HCT116 (cell line): Measurements from ENCODE around the gene RCOR1. TPM values are rescaled to one million over a fixed set of nuclear protein-coding genes. Genes with fewer than 3 reads are reported as not detected.

Source experiments
- ATAC-seq: fragments of 200-7000 bp; cut with Tn5 transposase; 2 replicates; pipeline ENCODE4 v1.9.1; 2020; ENCODE audit warnings: mild to moderate bottlenecking, moderate library complexity
- BruUV-seq: library from RNA; stranded (reverse); fragments of 400-500 nt; replicated peaks from 2 replicates; lab custom pipeline; 2021; lab: Mats Ljungman, UMichigan
- CTCF ChIA-PET: fragments of 300-600 bp; sonication (Branson Sonifier 250); formaldehyde crosslinking; loops from one replicate; lab custom pipeline; 2021; ENCODE audit warnings: antibody characterized with exemption; lab: Charles Lee
- POLR2A ChIA-PET: fragments of 300-600, 350-600 bp; sonication (Branson Sonifier 250); formaldehyde crosslinking; loops from one replicate; lab custom pipeline; 2021; ENCODE audit warnings: antibody characterized with exemption; lab: Charles Lee
- RAD21 ChIA-PET, 2 experiments: fragments of 300-600 bp; sonication (Branson Sonifier 250); formaldehyde crosslinking; loops; one replicate each; lab custom pipeline; 2023; ENCODE audit warnings: low total read pairs in 2 of 2; ENCODE audit not compliant: uncharacterized antibody in 2 of 2, unreplicated experiment in 2 of 2, low non-redundant PET in 1 of 2; lab: Charles Lee
- DNase-seq: peaks from one replicate; pipeline ENCODE4 v3.0.0-alpha.2; 2010; ENCODE audit warnings: low read depth, low spot score
- H2AFZ ChIP-seq: fragments of 200-600 bp; shearing (Covaris generic), sonication (generic); 2 replicates; pipeline ENCODE4 v1.6.1; 2017; ENCODE audit warnings: low read depth, mixed run types, mixed read lengths, antibody characterized with exemption, low read length; ENCODE audit not compliant: poor library complexity, severe bottlenecking
- H3K27ac ChIP-seq: 2 replicates; pipeline ENCODE4 v1.5.1; 2012; ENCODE audit warnings: low read depth, low read length
- H3K27me3 ChIP-seq: fragments of 200-600 bp; sonication (generic); 2 replicates; pipeline ENCODE4 v1.6.1; 2016; ENCODE audit warnings: mixed run types, low read length, mixed read lengths; ENCODE audit not compliant: insufficient read depth
- H3K36me3 ChIP-seq, 2 experiments: fragments of 200-500 bp in 1 of 2; fragments of 200-600 bp in 1 of 2; sonication (Bioruptor generic) in 1 of 2; sonication (generic) in 1 of 2; 2 replicates each; pipeline versions ENCODE4 v1.5.1 to v1.6.1; 2014 to 2016; ENCODE audit warnings: low read length in 2 of 2, inconsistent platforms in 1 of 2, mixed read lengths in 1 of 2, mixed run types in 1 of 2; ENCODE audit not compliant: insufficient read depth in 2 of 2, control insufficient read depth in 1 of 2
- H3K4me1 ChIP-seq, 2 experiments: fragments of 200-600 bp in 1 of 2; sonication (generic) in 1 of 2; 2 replicates each; pipeline versions ENCODE4 v1.5.1 to v1.6.1; 2012 to 2017; ENCODE audit warnings: low read length in 2 of 2, inconsistent platforms in 1 of 2, mild to moderate bottlenecking in 1 of 2, mixed read lengths in 1 of 2, mixed run types in 1 of 2, moderate library complexity in 1 of 2; ENCODE audit not compliant: insufficient read depth in 2 of 2, control insufficient read depth in 1 of 2
- H3K4me2 ChIP-seq: fragments of 200-600 bp; sonication (generic); 2 replicates; pipeline ENCODE4 v1.6.1; 2017; ENCODE audit warnings: mixed run types, low read length, mixed read lengths
- H3K4me3 ChIP-seq, 2 experiments: fragments of 200-600 bp in 1 of 2; sonication (generic) in 1 of 2; replicated peaks in 1 of 2; 2 replicates each; pipeline ENCODE4 v1.5.1; 2011 to 2016; ENCODE audit warnings: low read length in 2 of 2, control low read depth in 1 of 2, low read depth in 1 of 2, mild to moderate bottlenecking in 1 of 2, mixed read lengths in 1 of 2, mixed run types in 1 of 2
- H3K79me2 ChIP-seq: fragments of 200-600 bp; sonication (generic); 2 replicates; pipeline ENCODE4 v1.6.1; 2017; ENCODE audit warnings: mild to moderate bottlenecking, mixed run types, low read length, moderate library complexity, mixed read lengths; ENCODE audit not compliant: insufficient read depth
- H3K9ac ChIP-seq: fragments of 200-600 bp; sonication (generic); 2 replicates; pipeline ENCODE4 v1.6.1; 2016; ENCODE audit warnings: low read length, mixed read lengths
- H3K9me2 ChIP-seq: fragments of 200-600 bp; sonication (generic), shearing (Covaris generic); 2 replicates; pipeline ENCODE4 v1.6.1; 2017; ENCODE audit warnings: mixed run types, mild to moderate bottlenecking, moderate library complexity; ENCODE audit not compliant: insufficient read depth
- H3K9me3 ChIP-seq, 2 experiments: fragments of 200-500 bp in 1 of 2; fragments of 200-600 bp in 1 of 2; sonication (Bioruptor generic) in 1 of 2; sonication (generic) in 1 of 2; 2 replicates each; pipeline ENCODE4 v1.6.1; 2014 to 2017; ENCODE audit warnings: low read length in 2 of 2, mixed read lengths in 2 of 2, inconsistent platforms in 1 of 2, low read depth in 1 of 2, mild to moderate bottlenecking in 1 of 2, mixed run types in 1 of 2, moderate library complexity in 1 of 2; ENCODE audit not compliant: control insufficient read depth in 1 of 2, insufficient read depth in 1 of 2
- H4K20me1 ChIP-seq: fragments of 200-600 bp; sonication (generic), shearing (Covaris generic); 2 replicates; pipeline ENCODE4 v1.6.1; 2017; ENCODE audit warnings: mixed run types, mild to moderate bottlenecking, moderate library complexity; ENCODE audit not compliant: insufficient read depth
- CBX3 ChIP-seq: IDR thresholded peaks from 2 replicates; pipeline ENCODE4 v1.6.1; 2012; ENCODE audit warnings: low read depth
- CEBPB ChIP-seq: IDR thresholded peaks from 2 replicates; pipeline ENCODE4 v1.6.1; 2012; ENCODE audit warnings: low read depth
- EGR1 ChIP-seq: IDR thresholded peaks from 2 replicates; pipeline ENCODE4 v1.6.1; 2012; ENCODE audit warnings: low read depth
- EZH2 ChIP-seq: fragments of 200-600 bp; sonication (generic); IDR thresholded peaks from 2 replicates; pipeline ENCODE4 v1.6.1; 2017; ENCODE audit warnings: antibody characterized with exemption, mixed run types
- FOSL1 ChIP-seq: IDR thresholded peaks from 2 replicates; pipeline ENCODE4 v1.6.1; 2012; ENCODE audit warnings: low read depth
- POLR2A ChIP-seq: IDR thresholded peaks from 2 replicates; pipeline ENCODE4 v1.7.0; 2011; ENCODE audit warnings: borderline replicate concordance; ENCODE audit not compliant: insufficient read depth, insufficient read length; ENCODE audit errors: extremely low read depth
- RAD21 ChIP-seq: IDR thresholded peaks from 2 replicates; pipeline ENCODE4 v1.6.1; 2012; ENCODE audit warnings: low read depth, mild to moderate bottlenecking
- SRF ChIP-seq: IDR thresholded peaks from 2 replicates; pipeline ENCODE4 v1.6.1; 2012; ENCODE audit warnings: low read depth
- TCF7L2 ChIP-seq: IDR thresholded peaks from 2 replicates; pipeline ENCODE4 v1.7.0; 2011; ENCODE audit warnings: borderline replicate concordance, inconsistent platforms; ENCODE audit not compliant: insufficient read depth, insufficient read length; ENCODE audit errors: extremely low read depth
- YY1 ChIP-seq: IDR thresholded peaks from 2 replicates; pipeline ENCODE4 v1.6.1; 2011; ENCODE audit warnings: low read length, low read depth, moderate library complexity, mild to moderate bottlenecking; ENCODE audit not compliant: insufficient replicate concordance; ENCODE audit errors: extremely low read depth
- ZFX ChIP-seq: fragments of 450-650 bp; IDR thresholded peaks from 2 replicates; pipeline ENCODE4 v1.6.1; 2017
- ZNF274 ChIP-seq: fragments of 200-500 bp; sonication (Bioruptor generic); IDR thresholded peaks from 2 replicates; pipeline ENCODE4 v1.6.1; 2014; ENCODE audit warnings: mild to moderate bottlenecking, low read depth, low read length, inconsistent platforms
- intact Hi-C: fragments of 100-400 bp; cut with micrococcal nuclease; formaldehyde crosslinking; loops from 2 replicates; pipeline ENCODE4 v1.10.0; 2022
- total RNA-seq: library from RNA; stranded (reverse); gene quantifications from one replicate; pipeline ENCODE4 v1.2.1, GENCODE V29; 2021; ENCODE audit not compliant: unreplicated experiment
- TF ChIP-seq, protein P1 (sequence below): IDR thresholded peaks from 2 replicates; pipeline ENCODE4 v1.6.1; 2012
- TF ChIP-seq, protein P2 (sequence below): IDR thresholded peaks from 2 replicates; pipeline ENCODE4 v1.6.1; 2012; ENCODE audit warnings: low read depth
- TF ChIP-seq, protein P3 (sequence below): IDR thresholded peaks from 2 replicates; pipeline ENCODE4 v1.6.1; 2012
- TF ChIP-seq, protein P4 (sequence below): IDR thresholded peaks from 2 replicates; pipeline ENCODE4 v1.6.1; 2011; ENCODE audit warnings: mild to moderate bottlenecking, low read length, moderate library complexity; ENCODE audit not compliant: insufficient replicate concordance; ENCODE audit errors: extremely low read depth
- TF ChIP-seq, protein P5 (sequence below), 3 experiments: fragments of 200-600 bp in 1 of 3; sonication (generic) in 1 of 3; IDR thresholded peaks in 2 of 3; conservative IDR thresholded peaks in 1 of 3; 2 replicates each; pipeline ENCODE4 v1.5.1; 2012 to 2017; ENCODE audit warnings: low read depth in 2 of 3, low read length in 2 of 3, antibody characterized with exemption in 1 of 3, borderline replicate concordance in 1 of 3, control low read depth in 1 of 3, mild to moderate bottlenecking in 1 of 3, mixed read lengths in 1 of 3, mixed run types in 1 of 3, moderate library complexity in 1 of 3; ENCODE audit not compliant: insufficient read depth in 1 of 3

The RCOR1 gene
- total RNA-seq, 1 experiment from 2014 or later, result 30.7 TPM

DNA sequence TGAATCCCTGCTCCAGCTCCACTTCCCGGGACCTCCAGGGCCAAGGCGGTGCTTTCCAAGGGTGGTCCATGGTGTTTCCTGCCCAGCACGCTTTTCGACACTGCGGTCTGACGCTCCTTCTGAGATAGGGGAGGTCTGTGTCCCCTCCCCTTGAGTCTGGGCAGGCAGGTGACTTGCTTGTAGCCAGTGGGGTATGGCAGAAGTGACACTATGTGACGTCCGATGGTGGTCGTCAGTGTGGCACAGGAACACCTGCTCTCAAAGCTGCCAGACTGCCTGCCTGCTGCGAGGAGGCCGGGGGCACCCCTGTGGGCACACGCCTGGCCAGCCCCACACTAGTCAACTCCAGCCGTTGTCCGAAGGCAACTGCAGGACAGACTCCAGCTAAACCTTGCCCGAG is 168.8 kb downstream of the RCOR1 start:
- no peaks in the 10 kb centered on the region for H3K9me3 ChIP-seq
- DNase-seq (no peak), ATAC-seq (no peak)
- H3K4me2 ChIP-seq, result no peak overlapping the region
- H3K27ac ChIP-seq, result no peak overlapping the region
- H3K27me3 ChIP-seq, result no peaks in the 10 kb centered on the region
- no peak for TF ChIP-seq SRF
- no peak for TF ChIP-seq EZH2
- TF ChIP-seq, protein P1, sequence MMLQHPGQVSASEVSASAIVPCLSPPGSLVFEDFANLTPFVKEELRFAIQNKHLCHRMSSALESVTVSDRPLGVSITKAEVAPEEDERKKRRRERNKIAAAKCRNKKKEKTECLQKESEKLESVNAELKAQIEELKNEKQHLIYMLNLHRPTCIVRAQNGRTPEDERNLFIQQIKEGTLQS, result no peak
- no peak for TF ChIP-seq TCF7L2
- no peak for TF ChIP-seq RAD21
- no peak for TF ChIP-seq ZNF274
- TF ChIP-seq, protein P2, sequence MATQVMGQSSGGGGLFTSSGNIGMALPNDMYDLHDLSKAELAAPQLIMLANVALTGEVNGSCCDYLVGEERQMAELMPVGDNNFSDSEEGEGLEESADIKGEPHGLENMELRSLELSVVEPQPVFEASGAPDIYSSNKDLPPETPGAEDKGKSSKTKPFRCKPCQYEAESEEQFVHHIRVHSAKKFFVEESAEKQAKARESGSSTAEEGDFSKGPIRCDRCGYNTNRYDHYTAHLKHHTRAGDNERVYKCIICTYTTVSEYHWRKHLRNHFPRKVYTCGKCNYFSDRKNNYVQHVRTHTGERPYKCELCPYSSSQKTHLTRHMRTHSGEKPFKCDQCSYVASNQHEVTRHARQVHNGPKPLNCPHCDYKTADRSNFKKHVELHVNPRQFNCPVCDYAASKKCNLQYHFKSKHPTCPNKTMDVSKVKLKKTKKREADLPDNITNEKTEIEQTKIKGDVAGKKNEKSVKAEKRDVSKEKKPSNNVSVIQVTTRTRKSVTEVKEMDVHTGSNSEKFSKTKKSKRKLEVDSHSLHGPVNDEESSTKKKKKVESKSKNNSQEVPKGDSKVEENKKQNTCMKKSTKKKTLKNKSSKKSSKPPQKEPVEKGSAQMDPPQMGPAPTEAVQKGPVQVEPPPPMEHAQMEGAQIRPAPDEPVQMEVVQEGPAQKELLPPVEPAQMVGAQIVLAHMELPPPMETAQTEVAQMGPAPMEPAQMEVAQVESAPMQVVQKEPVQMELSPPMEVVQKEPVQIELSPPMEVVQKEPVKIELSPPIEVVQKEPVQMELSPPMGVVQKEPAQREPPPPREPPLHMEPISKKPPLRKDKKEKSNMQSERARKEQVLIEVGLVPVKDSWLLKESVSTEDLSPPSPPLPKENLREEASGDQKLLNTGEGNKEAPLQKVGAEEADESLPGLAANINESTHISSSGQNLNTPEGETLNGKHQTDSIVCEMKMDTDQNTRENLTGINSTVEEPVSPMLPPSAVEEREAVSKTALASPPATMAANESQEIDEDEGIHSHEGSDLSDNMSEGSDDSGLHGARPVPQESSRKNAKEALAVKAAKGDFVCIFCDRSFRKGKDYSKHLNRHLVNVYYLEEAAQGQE, result no peak
- TF ChIP-seq, protein P3, sequence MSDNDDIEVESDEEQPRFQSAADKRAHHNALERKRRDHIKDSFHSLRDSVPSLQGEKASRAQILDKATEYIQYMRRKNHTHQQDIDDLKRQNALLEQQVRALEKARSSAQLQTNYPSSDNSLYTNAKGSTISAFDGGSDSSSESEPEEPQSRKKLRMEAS, result no peak
- TF ChIP-seq CBX3, result no peak
- TF ChIP-seq FOSL1, result no peak
- TF ChIP-seq EGR1, result no peak
- no peak for TF ChIP-seq CEBPB
- no peak for TF ChIP-seq POLR2A
- TF ChIP-seq, protein P4, sequence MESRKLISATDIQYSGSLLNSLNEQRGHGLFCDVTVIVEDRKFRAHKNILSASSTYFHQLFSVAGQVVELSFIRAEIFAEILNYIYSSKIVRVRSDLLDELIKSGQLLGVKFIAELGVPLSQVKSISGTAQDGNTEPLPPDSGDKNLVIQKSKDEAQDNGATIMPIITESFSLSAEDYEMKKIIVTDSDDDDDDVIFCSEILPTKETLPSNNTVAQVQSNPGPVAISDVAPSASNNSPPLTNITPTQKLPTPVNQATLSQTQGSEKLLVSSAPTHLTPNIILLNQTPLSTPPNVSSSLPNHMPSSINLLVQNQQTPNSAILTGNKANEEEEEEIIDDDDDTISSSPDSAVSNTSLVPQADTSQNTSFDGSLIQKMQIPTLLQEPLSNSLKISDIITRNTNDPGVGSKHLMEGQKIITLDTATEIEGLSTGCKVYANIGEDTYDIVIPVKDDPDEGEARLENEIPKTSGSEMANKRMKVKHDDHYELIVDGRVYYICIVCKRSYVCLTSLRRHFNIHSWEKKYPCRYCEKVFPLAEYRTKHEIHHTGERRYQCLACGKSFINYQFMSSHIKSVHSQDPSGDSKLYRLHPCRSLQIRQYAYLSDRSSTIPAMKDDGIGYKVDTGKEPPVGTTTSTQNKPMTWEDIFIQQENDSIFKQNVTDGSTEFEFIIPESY, result no peak
- TF ChIP-seq ZFX, result no peak
- no peak for TF ChIP-seq YY1
- TF ChIP-seq, protein P5, sequence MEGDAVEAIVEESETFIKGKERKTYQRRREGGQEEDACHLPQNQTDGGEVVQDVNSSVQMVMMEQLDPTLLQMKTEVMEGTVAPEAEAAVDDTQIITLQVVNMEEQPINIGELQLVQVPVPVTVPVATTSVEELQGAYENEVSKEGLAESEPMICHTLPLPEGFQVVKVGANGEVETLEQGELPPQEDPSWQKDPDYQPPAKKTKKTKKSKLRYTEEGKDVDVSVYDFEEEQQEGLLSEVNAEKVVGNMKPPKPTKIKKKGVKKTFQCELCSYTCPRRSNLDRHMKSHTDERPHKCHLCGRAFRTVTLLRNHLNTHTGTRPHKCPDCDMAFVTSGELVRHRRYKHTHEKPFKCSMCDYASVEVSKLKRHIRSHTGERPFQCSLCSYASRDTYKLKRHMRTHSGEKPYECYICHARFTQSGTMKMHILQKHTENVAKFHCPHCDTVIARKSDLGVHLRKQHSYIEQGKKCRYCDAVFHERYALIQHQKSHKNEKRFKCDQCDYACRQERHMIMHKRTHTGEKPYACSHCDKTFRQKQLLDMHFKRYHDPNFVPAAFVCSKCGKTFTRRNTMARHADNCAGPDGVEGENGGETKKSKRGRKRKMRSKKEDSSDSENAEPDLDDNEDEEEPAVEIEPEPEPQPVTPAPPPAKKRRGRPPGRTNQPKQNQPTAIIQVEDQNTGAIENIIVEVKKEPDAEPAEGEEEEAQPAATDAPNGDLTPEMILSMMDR (IDR thresholded peaks at IDR 0.05 in 2 of 3, conservative IDR thresholded peaks at IDR 0.05 in 1 of 3; ENCODE audit: borderline replicate concordance in 1 of 3, insufficient read depth in 1 of 3, low read depth in 2 of 3, low read length in 2 of 3), result no peak
- intact Hi-C loops, result no loop called here
- H2AFZ ChIP-seq, result no peak overlapping the region
- no peaks in the 10 kb centered on the region for H3K4me1 ChIP-seq
- H3K36me3 ChIP-seq, result no peaks in the 10 kb centered on the region
- ChIA-PET RAD21 (no interaction called here), POLR2A (no interaction called here), CTCF (no interaction called here)
- H3K9ac ChIP-seq, result no peak overlapping the region
- no TSS peak for BruUV-seq
- no peaks in the 10 kb centered on the region for H3K79me2 ChIP-seq
- H4K20me1 ChIP-seq, result no peaks in the 10 kb centered on the region
- H3K4me3 ChIP-seq, result no peak overlapping the region
- no peaks in the 10 kb centered on the region for H3K9me2 ChIP-seq
